ENCODE measurements around the gene ATG16L1. TPM values are rescaled to one million over a fixed set of nuclear protein-coding genes. Genes with fewer than 3 reads are reported as not detected.

The ATG16L1 gene
- total and polyA plus RNA-seq, 10 of the 15 experiments (the other 5 are each of a cell fraction or from before 2014, with no cell fraction given), result 5.2 to 26.6 (median 15.6) TPM

DNA sequence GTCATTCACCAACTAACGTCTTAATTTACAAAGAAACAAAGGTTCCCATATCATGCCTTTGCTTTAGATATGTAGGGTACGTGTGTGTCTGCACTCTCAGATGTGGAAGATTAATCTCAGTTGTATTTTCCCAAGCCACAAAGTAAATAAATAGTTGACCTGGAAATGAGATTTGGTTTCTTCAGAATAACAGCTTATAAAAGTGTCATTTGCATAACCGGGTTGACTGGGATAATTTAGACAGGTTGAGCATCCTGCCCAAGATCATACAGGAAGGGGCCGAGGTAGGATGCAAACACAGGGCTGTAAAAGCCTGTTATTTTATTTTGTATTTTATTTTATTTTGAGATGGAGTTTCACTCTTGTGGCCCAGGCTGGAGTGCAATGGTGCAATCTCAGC is 19.5 kb downstream of the ATG16L1 start:
- POLR2A ChIA-PET, result interaction anchor here (0.9 kb wide), 1 partner anchor 10 kb away, joined by 3 read pairs; no protein-coding TSS in a partner anchor

More for the DNA sequence above, 19.5 kb downstream of the ATG16L1 start:
- H3K4me2 ChIP-seq (ENCODE audit: control insufficient read depth, insufficient read depth), result no peak overlapping the region
- no TSS peak for BruUV-seq (replicated peaks)
- in situ Hi-C loops (cut with MboI) (no loop called here), intact Hi-C loops (cut with micrococcal nuclease; ENCODE audit: unreplicated experiment) (no loop called here)
- no peaks in the 10 kb centered on the region for H3K9me3 ChIP-seq (replicated peaks; ENCODE audit: control insufficient read depth, insufficient read depth, low read length)
- H4K20me1 ChIP-seq (ENCODE audit: control insufficient read depth, insufficient read depth), result no peaks in the 10 kb centered on the region
- ATAC-seq (no peak), FAIRE-seq (no peak), DNase-seq (ENCODE audit: low read depth, low spot score) (no peak)
- TF ChIP-seq BMI1 (IDR thresholded peaks at IDR 0.05; ENCODE audit: borderline replicate concordance), result no peak
- TF ChIP-seq ZBTB33 (IDR thresholded peaks at IDR 0.05), result no peak
- no peak for TF ChIP-seq ETV6 (conservative IDR thresholded peaks at IDR 0.05 in 1 of 2, IDR thresholded peaks at IDR 0.05 in 1 of 2; ENCODE audit: borderline replicate concordance in 1 of 2, low read depth in 1 of 2)
- no peak for TF ChIP-seq KDM1A (IDR thresholded peaks at IDR 0.05; ENCODE audit: borderline replicate concordance)
- no peak for TF ChIP-seq ZNF217 (IDR thresholded peaks at IDR 0.05)
- no peak for TF ChIP-seq ZNF274 (IDR thresholded peaks at IDR 0.05; ENCODE audit: insufficient read depth, insufficient read length)
- H3K4me3 ChIP-seq, result no peak overlapping the region
- peaks cover 13% of the 10 kb centered on the region for H3K4me1 ChIP-seq (ENCODE audit: control insufficient read depth, insufficient read depth, low read length)
- CTCF ChIA-PET, result interaction anchor here (0.7 to 1.0 kb wide), 2 partner anchors 39 to 519 kb away, joined by 3 to 4 read pairs; no protein-coding TSS in a partner anchor
- RAD21 ChIA-PET (ENCODE audit: unreplicated experiment), result no interaction called here
- H3K79me2 ChIP-seq (ENCODE audit: control insufficient read depth, insufficient read depth, low read length), result peaks cover 3% of the 10 kb centered on the region
- H3K36me3 ChIP-seq (ENCODE audit: control insufficient read depth in 2 of 2, insufficient read depth in 2 of 2, low read length in 1 of 2), result peaks cover 22 to 49% of the 10 kb centered on the region in 2 experiments
- SMC1A ChIA-PET (ENCODE audit: uncharacterized antibody, unreplicated experiment), result interaction anchor here (1.0 kb wide), 2 partner anchors 12 to 139 kb away, joined by 3 read pairs; no protein-coding TSS in a partner anchor
- H2AFZ ChIP-seq (ENCODE audit: control insufficient read depth, low read depth, low read length), result no peak overlapping the region
- H3K27me3 ChIP-seq (replicated peaks in 1 of 2; ENCODE audit: control insufficient read depth in 2 of 2, insufficient read depth in 2 of 2, low read length in 1 of 2), result no peaks in the 10 kb centered on the region
- 53% methylated on average over 4 of the region's 4 CpGs for WGBS (ENCODE audit: insufficient coverage, insufficient replicate concordance, low lambda C conversion rate, missing lambda C conversion rate)
- no peak overlapping the region for H3K9ac ChIP-seq (ENCODE audit: control insufficient read depth, insufficient read depth, low read length)
- H3K27ac ChIP-seq (ENCODE audit: control insufficient read depth, insufficient read depth), result no peak overlapping the region
